HG02943 (cell line): Measurements from ENCODE around the gene MX2.
"Not testable (repeated sequence)": the region's sequence is repeated elsewhere in the genome, so short reads cannot be mapped to it uniquely, and the experiment has no call there.

Experiments
- ATAC-seq: cut with Tn5 transposase; IDR thresholded peaks from one replicate; pipeline ENCODE4 v1.9.1; 2021; ENCODE audit warnings: mild to moderate bottlenecking, low read depth, moderate library complexity; ENCODE audit not compliant: unreplicated experiment

The MX2 gene

DNA sequence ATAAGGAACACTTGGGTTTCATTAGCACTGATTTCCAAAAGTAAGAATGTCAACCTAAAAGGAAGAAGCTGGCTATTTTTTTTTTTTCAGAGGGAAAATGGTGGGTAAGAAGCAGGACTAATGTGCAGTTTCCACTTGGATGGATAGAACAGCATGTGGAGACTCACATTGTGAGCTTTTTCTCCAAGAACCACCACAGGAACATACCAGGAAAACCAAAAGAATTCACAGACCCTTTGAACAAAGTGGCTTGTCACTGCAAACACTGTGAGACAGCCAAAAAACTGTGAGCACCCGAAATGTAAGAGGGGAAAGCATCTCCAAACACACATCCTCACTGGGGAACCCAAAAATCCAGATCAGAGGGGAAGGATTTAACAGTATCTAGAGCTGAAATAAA, 48.5 kb downstream of the MX2 start:
- no peak for ATAC-seq

DNA sequence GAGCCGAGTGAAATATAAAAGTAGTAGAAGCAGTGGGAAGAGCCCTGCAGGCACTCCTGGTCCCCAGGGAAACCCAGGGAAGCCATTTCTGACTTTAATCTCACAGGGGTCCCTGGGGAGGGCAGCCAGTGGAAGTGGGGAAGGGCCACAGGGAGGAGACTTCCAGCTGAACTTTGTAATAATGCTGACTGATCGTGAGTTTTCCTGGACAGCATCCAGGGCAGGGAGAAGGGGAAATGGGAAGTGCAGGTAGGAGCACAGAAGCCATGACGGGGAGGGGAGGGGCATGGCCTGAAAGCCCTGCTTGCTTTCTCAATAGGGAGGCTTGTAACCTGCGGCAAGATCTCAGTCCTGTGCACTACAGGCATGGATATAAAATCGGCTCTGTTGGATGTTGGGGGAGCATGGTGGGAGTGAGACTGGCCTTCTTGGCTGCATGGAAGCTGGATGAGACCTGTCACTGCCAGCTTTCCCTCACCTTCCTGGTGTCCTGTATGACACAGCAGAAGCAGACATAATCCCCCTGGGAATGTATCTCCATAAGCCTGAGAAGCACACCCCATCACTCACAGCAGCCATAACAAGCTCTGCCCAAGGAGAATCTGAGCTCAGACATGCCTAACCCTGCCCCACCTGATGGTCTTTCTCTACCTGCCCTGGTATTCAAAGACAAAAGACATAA, 49.1 kb downstream of the MX2 start:
- ATAC-seq: no peak

DNA sequence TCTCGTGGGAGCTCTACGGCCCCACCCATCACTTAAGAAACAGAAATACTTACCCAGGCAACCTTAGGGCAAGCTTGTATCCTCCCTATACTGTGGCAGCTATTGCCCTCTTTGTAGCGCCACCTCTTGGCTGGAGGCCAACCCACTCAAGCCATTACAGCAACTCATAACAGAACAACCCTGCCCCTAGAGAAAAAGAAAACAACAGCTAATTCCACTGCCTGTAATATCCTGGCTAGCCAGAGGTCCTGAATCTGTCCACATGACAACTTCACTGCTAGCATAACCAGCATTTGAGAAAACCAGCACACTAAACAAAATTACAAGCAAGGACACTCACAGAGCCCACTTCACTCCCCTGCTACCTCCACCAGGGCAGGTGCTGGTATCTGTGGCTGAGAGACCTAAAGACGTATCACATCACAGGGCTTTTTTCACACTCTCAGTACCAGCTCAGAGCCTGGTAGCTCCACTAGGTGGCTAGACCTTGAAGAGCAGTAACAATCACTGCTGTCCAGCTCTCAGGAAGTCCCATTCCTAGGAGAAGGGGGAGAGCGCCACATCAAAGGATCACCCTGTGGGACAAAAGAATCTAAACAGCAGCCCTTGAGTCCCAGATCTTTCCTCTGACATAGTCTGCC, 49.7 kb downstream of the MX2 start:
- ATAC-seq: no peak

DNA sequence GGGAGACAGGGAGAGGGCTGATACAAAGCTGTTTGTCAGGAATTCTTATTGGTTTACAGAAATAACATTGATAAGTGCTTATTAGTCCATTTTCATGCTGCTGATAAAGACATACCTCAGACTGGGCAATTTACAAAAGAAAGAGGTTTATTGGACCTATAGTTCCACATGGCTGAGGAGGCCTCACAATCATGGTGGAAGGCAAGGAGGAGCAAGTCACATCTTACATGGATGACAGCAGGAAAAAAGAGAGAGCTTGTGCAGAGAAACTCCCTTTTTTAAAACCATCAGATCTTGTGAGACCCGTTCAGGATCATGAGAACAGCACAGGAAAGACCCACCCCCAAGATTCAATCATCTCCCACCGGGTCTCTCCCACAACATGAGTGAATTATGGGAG, 55.7 kb downstream of the MX2 start:
- ATAC-seq: not testable (repeated sequence)

DNA sequence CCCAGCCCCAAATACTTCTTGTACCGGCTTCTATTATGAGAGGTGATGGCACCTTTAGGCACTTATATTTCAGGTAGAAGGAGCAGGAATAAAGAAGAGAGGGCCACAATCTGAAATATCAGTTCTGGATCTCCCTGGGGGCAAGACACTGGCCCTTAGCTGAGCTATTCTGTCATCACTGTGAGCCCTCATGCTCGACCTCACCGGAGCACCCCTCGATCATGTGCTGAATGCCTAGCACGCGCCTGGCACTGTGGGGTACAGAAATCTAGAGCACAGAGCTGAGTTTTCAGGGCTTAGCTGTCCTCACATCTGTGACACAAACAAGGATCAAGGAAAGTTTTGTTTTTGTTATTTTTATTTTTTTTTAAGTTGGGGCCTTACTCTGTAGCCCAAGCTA, 56.6 kb downstream of the MX2 start:
- no peak for ATAC-seq

DNA sequence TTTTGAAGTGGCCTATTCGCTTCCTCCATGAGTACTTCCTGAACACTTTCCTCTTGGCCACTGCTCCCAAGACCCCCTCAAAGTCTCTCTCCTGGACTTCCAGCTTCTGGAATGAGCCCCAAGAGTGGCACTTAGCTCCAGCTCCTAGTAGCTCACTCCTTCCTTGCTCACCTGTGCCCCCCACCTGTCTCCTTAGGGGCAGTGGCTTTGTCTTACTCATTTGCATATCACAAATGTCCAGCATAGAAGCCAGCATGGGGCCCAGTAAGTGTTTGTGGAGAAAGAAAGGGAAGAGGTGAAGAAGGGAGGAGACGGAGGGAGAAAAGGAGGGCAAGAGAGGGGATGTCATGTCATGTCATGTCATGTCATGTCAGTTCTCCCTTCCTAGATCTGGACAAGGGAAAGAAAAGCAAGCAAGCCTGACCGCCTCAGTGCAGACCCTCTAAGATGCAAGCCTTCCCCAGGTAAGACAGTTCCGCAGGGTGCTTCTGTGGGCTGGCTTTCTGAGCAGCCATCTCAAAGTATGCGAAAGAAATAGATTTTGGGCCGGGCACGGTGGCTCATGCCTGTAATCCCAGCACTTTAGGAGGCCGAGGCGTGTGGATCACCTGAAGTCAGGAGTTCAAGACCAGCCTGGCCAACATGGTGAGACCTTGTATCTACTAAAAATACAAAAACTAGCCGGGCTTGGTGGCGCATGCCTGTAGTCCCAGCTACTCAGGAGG, 57.3 kb downstream of the MX2 start:
- no peak for ATAC-seq

DNA sequence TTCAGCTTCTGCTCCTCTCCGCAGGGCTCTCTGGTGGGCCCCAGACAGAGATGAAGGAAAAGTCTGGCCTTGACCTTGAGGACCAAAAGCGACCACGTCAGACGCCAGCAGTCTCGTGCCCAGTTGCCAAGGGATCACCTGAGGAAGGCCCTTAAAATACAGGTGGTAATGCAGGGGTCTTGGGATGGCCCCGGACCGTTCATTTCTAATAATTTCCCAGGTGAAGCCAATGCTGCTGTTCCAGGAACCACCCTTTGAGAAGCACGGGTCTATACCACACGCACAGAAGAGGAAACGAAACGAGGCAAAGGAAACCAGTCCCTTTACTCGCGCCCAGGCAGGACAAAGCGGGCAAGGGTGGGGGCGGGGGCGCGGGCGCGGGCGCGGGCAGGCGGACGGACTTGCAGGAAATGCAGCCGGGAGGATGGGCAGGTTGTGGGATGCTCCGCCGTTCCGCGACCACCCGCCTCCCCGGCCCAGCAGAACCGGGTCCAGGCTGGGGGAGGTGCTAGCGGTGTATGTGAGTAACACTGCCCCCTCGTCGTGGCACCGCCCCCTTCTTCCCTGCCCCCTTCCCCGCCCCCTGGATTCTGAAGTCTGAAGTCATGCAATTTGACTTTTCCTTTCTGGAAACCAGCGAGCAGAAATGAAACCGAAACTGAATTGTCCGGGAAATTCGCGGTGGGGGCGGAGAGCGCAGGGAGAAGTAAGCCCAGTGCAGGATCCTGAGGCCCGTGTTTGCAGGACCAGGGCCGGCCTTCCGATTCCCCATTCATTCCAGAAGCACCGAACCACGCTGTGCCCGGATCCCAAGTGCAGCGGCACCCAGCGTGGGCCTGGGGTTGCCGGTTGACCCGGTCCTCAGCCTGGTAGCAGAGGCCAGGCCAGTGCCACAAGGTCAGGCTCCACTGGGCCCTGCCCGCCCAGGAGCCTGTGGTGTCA, 58.4 kb downstream of the MX2 start:
- peak; percentile 84 for ATAC-seq

DNA sequence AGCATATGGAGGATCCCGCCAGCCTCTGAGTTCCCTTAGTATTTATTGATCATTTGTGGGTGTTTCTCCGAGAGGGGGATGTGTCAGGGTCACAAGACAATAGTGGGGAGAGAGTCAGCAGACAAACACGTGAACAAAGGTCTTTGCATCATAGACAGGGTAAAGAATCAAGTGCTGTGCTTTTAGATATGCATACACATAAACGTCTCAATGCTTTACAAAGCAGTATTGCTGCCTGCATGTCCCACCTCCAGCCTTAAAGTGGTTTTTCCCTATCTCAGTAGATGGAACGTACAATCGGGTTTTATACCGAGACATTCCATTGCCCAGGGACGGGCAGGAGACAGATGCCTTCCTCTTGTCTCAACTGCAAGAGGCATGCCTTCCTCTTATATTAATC, 59.2 kb downstream of the MX2 start:
- not testable (repeated sequence) for ATAC-seq

DNA sequence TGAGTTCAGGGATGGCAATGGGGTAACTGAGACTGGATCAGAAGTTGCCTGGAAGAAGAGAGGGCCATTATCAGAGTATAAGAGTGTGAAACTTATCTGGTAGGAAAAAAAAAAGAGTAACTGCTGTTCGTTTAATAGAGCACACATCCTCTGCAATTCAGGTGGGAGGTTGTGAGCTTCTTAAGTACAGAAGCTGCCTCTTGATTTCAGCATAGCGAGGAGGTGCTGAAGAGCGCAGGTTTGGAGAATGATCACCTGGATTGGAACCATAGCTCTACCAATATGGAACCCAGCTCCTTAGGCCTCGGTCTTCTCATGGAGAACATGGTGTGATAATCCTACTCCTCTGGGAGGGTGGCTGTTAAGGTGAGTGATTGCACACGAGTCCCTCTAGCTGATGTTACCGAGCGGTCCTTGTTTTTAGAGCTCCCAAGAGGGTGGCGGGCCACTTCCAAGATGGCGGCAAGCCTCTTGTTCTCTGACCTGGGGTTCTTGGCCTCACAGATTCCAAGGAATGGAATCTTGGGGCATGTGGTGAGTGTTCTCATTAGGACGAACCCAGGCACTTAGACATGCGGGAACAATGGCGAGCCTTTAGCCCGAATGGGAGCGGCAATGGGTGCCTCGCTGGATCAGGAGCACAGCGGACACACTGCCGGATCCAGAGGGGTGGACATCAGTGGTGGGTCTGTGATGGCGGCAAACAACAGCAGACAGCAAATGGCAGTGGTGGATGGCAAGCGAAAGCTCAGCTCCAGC, 60.9 kb downstream of the MX2 start:
- no peak for ATAC-seq

DNA sequence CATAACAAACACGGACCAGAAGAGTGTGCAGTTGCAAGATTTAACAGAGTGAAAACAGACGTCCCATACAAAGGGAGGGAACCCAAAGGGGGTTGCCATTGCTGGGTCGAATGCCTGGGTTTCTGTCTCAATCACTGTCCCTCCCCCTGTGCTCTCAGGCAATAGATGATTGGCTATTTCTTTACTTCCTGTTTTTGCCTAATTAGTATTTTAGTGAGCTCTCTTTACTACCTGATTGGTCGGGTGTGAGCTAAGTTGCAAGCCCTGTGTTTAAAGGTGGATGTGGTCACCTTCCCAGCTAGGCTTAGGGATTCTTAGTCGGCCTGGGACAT, 61.4 kb downstream of the MX2 start:
- not testable (repeated sequence) for ATAC-seq

DNA sequence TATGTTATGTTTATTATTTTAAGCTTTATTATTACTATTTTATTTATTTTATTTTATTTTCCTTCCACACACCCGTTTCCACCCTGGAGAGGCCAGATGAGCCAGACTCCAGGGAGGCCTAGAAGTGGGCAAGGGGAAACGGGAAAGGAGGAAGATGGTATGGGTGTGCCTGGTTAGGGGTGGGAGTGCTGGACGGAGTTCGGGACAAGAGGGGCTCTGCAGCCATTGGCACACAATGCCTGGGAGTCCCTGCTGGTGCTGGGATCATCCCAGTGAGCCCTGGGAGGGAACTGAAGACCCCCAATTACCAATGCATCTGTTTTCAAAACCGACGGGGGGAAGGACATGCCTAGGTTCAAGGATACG, 63.7 kb downstream of the MX2 start:
- no peak for ATAC-seq

DNA sequence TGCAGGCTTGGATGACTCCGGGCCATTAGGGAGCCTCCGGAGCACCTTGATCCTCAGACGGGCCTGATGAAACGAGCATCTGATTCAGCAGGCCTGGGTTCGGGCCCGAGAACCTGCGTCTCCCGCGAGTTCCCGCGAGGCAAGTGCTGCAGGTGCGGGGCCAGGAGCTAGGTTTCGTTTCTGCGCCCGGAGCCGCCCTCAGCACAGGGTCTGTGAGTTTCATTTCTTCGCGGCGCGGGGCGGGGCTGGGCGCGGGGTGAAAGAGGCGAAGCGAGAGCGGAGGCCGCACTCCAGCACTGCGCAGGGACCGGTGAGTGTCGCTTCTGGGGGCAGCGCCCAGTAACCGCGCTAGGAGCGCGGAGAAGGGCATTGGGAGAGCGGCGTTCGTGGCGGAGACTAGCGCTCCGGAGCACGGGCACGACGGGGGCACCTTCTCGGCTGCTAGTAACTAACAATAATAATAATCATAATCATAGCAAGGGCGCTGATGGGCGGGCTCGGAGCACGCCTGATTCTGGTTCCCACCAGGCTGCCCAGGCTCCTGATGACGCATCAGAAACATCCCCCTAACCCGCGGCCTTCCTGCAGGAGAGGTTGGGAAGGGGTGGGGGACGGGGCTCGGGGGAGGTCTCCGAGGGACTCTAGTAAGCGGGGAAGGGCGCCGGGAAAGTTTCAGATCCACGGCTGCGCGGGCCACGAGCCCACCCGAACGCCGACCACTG, 64.3 kb downstream of the MX2 start, which contains the start of gene MX1:
MX1 (plus strand) TSS at position 286 of the 722 bp plus-strand sequence. CDS start 5,832 bp downstream, outside the sequence.
- ATAC-seq: peak; percentile 70

DNA sequence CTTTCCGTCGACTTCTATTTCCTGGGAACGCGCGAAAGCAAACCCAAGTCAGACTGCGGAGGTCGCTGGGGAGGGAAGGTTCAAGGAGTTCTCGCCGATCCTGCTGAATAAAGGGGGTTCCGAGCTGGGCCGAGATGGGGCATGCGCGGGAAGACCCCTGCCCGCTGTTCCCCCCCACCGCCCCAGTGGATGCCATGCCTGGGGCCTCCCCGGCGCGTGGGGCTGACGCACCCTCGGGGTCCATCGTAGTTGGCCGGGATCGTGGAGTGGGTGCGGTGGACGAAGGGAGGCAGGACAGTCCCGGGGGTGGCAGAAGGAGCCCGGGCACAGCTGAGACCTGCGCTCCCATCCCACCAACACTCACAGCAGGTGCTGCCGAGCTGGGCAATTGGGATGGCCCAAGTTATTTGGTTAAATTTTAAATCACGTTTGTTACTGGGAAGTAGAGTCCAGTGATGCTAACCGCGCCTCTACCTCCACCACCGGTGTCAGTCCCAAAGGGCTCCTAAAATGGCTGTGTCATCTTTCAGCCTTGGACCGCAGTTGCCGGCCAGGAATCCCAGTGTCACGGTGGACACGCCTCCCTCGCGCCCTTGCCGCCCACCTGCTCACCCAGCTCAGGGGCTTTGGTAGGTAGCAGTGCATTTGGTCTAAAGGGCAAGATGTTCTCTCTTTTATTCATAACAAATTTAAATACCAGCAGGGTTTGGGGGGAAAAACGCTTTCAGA, 65.0 kb downstream of the MX2 start:
- no peak for ATAC-seq

DNA sequence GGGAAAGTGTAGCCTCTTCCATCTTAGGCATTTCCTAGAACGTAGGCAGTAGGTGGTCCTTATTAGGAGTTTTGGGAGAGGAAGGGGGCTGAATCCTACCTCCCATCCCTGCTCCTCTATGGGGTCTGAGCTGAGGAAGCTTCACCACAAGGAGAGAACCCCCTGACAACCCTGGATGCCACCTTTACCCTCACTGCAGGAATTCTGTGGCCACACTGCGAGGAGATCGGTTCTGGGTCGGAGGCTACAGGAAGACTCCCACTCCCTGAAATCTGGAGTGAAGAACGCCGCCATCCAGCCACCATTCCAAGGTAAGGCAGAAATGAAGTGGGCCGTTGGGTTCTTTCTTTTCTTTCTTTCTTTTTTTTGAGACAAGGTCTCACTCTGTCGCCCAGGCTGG, 65.7 kb downstream of the MX2 start:
- ATAC-seq: no peak

DNA sequence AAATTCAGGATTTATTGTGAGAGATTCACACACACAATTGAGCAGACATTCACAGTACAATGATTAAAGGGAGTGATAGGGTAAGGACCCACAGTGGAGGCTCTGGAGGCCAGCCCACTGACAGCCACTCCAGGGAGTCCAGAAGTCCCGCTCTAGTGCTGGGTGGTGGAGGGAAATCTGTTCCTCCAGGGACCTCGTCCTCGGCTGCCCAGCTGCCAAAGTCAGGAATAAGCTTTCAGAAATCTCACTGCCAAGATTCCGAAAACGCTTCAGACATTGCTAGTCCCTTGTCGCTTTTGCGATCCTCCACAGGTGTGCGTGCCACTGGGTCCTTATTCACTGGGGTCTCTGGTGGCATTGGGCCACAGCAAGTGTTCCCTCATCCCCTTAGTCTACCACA, 66.5 kb downstream of the MX2 start:
- no peak for ATAC-seq

DNA sequence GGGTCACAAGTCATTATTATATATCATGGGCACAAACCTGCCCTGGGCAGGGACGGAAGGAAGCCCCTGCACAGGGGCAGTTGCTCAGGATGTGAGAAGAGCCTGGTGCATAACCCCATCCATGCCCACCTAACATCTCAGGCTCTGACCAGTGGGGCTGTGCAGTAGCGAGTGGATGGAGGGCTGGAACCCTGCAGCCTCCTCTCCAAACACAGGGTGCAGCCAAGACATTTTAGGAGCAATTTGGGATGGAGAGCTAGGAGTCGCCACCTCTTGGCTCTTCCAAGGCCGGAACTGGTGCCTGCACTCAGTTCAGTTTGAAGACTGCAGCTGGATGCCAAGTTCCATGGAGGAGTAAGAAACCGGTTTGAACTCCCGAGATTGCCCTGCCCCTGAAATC, 67.0 kb downstream of the MX2 start:
- no peak for ATAC-seq

DNA sequence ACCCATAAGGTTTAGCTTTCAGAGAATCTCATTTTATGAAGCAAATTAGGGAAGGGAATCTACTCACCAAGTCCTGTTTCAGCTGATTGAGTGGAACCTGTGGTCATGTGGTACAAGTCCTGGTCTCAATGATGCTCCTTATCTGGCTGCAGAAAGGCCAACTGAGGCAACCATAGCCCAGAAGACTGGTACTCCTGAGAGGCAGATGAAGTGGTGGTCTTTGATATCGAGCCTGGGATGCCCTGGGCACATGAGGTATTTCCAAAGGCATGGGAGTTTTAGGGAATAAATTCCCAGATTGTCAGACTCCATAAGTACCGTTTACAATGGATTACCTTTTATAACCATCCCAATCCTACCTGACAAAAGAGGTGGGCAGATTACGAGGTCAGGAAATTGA, 67.5 kb downstream of the MX2 start:
- no peak for ATAC-seq

DNA sequence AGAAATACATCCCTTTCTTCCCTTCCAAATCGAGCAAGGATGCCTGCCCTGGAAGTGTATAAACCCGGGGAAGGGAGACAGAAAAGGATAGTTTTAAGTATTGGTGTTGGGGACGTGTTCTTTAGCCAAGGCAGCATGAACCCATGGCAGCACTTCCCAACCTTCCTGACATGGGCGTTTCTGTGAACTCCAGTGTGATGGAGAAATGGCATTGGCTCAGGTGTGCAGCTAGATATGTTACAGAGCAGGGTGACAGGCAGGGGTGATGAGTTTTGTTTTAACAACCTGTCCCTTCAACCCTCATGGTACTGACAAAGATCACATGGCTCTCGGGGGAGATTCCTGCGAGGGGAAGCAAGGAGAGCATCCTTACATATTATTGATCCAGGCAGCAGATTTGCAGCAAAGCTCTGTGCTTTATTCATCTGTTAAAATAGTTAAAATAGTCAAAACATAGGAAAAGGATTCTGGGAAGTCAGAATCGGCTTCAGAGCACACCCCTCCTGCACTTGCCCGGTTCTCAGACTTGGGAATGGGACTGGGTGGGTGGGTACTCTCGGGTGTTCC, 68.2 kb downstream of the MX2 start:
- ATAC-seq: no peak
